GM19023 (cell line): Measurements from ENCODE around the gene GPER1.
"Not testable (repeated sequence)": the region's sequence is repeated elsewhere in the genome, so short reads cannot be mapped to it uniquely, and the experiment has no call there.

Experiments used
- ATAC-seq: cut with Tn5 transposase; IDR thresholded peaks from one replicate; pipeline ENCODE4 v1.9.1; 2021; ENCODE audit warnings: mild to moderate bottlenecking, moderate library complexity; ENCODE audit not compliant: unreplicated experiment

Gene GPER1

GRCh38 chr7:1116383-1117008, 28.6 kb downstream of the GPER1 start:
- not testable (repeated sequence) for ATAC-seq

DNA sequence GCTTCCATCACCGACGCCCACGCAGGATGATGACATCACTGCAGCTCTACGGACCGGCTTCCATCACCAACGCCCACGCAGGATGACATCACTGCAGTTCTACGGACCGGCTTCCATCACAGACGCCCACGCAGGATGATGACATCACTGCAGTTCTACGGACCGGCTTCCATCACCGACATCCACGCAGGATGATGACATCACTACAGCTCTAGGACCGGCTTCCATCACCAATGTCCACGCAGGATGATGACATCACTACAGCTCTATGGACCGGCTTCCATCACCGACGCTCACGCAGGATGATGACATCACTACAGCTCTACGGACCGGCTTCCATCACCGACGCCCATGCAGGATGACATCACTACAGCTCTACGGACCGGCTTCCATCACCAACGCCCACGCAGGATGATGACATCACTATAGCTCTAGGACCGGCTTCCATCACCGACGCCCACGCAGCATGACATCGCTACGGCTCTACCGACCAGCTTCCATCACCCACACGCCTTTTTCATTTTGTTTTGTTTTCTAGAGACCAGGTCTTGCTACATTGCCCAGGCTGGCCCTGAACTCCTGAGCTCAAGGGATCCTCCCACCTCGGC, 29.5 kb downstream of the GPER1 start:
- ATAC-seq = no peak

DNA sequence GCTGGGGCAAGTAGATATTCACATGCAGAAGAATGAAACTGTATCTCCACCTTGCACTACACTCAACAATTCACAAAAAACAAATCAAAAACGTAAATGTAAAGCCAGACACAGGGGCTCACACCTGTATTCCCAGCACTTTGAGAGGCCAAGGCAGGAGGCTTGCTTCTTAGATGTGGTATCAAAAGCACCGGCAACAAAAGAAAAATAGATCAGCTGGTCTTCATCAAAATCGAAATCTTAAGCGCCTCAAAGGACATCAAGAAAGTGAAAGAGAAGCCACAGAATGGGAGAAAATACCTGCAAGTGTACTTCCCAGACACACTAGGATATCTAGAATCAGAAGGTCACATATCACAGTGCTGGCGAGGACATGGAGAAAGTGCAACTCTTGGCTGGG, 31.3 kb downstream of the GPER1 start:
- ATAC-seq = no peak

- no peak for ATAC-seq
Observed at GRCh38 chr7:1120791-1121190, 32.9 kb downstream of the GPER1 start.

GRCh38 chr7:1121476-1121875, 33.6 kb downstream of the GPER1 start:
- ATAC-seq = no peak

GRCh38 chr7:1121886-1122831, 34.2 kb downstream of the GPER1 start:
- no peak for ATAC-seq

DNA sequence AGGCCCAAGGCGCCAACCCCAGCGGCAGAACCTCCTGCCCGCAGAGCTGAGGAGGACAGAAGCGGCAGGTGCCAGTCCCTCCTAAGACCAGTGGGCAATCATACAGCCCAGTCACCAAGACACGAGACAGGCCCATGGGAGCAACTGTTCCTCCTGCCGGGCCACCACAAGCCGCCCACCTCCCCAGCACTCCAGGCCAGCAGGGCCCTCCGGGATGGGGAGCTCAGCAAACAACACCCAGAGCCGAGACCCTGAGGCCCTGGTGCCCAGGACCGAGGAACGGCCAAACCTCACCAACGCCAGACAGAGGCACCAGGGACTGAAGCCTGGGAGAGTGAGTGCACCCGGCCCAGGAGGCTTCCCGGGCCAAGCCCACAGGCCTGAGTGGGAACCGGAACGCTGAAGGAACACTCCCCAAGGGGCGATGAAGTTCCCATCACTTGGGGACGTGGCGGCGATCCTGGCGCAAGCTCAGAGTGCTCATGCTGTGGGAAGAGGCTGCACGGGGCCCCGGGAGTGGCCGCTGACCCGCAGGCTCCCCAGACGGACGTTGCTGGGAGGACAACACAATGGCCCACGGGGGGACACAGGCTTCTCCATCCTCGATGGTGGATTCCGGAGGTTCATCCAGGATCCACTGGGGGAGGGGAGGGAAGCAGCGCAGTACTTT, 35.1 kb downstream of the GPER1 start:
- no peak for ATAC-seq

DNA sequence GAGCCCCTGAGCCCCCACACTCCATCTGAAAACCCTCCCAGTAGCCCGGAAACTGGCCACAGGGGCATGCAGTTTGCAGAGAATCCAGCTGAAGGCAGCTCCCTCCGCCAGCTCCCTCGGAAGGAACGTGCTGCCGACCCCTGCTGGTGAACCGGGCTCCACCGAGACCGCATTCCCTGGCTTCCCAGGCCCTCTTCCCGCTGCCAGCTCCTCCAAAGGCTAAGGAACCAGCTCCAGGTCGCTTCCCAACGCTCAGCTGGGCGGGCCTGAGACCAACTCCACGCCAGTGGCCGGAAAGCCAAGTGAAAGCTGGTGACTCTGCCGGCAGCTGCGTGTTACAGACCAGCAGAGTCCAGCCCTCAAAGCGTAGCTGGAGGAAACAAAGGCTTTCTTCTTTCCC, 35.8 kb downstream of the GPER1 start:
- ATAC-seq = no peak

DNA sequence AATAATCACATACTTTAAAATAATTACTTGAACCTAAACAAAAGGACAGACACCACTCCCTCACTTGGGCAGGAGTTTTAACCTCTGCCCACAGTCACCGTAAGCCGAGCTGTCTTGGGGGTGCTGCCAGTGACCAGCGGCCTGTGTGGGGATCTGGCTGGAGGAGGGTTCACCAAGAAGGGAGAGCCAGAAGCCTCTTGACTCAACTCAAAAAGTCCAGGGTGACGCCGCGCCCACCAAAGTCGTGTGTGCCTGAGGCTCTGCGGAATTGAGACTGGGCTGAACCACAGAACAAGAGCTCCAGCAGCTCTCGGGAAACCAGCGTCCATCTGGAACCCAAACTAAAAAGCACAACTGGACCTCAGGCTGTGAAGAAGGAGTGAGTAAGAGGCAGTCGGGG, 36.3 kb downstream of the GPER1 start:
- no peak for ATAC-seq

DNA sequence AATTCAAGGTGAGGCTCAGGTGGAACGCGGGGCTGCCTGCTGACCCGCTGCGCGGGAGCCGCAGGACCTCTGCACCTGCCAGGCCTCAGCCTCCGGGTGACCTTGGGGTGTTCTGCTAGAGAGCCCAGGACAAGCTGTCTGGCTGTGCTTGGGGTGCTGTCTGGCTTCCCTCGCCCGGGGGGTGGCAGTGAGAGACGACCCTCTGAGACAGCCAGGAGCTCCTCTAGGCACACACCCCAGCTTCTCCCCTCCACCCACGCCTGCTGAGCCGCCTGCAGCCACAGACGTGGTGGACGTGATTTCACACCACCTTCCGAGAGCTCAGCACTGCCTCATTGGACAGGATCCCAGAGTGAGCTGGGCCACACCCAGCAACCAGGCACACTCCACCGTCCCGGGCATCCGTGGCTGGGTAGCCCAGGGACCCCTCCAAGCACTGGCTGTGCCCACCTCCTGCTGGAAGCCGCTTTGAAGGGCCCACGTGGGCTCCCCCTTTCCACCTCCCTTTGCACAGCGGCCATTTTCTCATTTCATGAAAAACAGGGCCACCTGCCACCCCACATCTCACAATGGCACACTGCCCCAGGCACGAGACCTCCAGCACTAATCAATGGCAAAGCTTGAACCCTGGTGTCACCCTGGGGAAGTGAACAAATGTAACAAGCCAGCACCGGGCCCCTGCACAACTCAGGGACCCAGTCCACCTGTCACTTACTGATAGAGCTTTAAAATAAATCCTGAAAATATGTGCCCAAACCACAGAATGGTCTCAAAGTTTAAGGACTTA, 37.1 kb downstream of the GPER1 start:
- ATAC-seq = no peak

- no peak for ATAC-seq
Observed at GRCh38 chr7:1125603-1125969, 37.7 kb downstream of the GPER1 start.

- no peak for ATAC-seq
Observed at GRCh38 chr7:1127001-1127400, 39.1 kb downstream of the GPER1 start.

DNA sequence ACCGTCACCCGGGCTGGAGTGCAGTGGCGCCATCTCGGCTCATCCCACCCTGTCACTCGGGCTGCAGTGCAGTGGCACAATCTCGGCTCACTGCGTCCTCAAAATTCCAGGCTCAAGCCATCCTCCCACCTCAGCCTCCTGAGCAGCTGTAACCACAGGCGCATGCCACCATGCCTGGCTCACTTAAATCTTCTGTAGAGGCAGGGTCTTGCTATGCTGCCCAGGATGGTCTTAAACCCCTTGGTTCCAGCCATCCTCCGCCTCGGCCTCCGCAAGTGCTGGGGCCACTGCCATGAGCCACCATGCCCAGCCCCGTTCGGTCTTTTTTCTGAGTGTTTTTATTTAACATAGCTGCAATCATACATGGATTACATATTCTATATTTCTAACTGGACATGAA, 41.5 kb downstream of the GPER1 start:
- no peak for ATAC-seq

GRCh38 chr7:1130021-1130990, 42.4 kb downstream of the GPER1 start:
- no peak for ATAC-seq

GRCh38 chr7:1131471-1132265, 43.8 kb downstream of the GPER1 start:
- ATAC-seq = no peak

DNA sequence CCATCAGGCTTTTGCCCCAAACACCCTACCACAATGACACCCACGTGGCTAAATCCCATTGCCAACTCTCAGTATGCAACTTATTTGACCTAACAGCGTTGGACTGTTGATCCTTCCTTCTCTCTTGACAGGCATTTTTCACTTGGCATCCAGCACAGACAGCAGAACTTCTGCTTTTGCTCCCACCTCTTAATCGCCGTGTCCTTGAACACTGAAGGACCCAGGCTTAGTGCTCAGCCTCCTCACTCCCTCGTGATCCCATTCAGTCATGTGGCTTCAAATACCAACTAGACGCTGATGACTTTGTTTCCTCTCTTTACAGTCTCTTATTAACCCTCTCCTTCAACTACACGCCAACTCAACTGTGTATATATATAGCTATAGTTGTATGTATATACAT, 47.0 kb downstream of the GPER1 start:
- ATAC-seq = no peak

- no peak for ATAC-seq
Observed at GRCh38 chr7:1136841-1137516, 49.1 kb downstream of the GPER1 start.

DNA sequence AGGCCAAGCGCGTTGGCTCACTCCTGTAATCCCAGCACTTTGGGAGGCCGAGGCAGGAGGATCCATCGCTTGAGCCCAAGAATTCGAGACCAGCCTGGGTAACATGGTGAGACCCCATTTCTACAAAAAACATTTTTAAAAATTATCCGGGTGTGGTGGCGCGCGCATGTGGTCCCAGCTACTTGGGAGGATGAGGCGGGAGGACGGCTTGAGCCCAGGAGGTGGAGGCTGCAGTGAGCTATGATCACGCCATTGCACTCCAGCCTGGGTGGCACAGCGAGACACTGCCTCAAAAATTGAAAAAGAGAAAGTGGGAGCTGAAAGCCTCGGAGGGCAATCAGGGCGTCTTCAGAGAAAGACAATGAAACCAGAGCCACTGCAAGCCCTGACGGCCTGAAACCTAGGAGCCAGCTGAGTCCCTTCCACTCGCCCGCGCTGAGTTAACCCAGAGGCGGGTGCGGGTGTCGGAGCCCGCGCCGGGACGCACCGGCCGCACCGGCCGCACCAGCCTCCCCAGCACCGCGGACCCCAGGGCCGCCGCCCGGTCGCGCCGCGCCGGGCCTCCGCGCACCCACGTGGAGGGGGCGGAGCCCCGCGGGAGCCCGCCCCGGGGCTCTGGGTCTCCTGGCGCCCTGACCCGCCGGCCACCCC, 49.7 kb downstream of the GPER1 start:
- ATAC-seq = peak; percentile 66
